Retinal pigment epithelial cell (primary cell): ENCODE data around the gene ZNF701.
"Not testable (repeated sequence)": the region's sequence is repeated elsewhere in the genome, so short reads cannot be mapped to it uniquely, and the experiment has no call there.

Experiments used
- DNase-seq: peaks from one replicate; pipeline ENCODE4 v3.0.0-alpha.2; 2010; ENCODE audit warnings: low read depth
- H3K4me3 ChIP-seq: 2 replicates; pipeline ENCODE4 v1.5.1; 2011; ENCODE audit warnings: mild to moderate bottlenecking, low read length, control low read depth, moderate library complexity
- CTCF ChIP-seq: conservative IDR thresholded peaks from 2 replicates; pipeline ENCODE4 v1.5.1; 2011; ENCODE audit warnings: low read depth, low read length, control low read depth, inconsistent platforms

The ZNF701 gene

GRCh38 chr19:52554216-52554971, 15.7 kb upstream of the ZNF701 start:
- no peak for DNase-seq
- no peak for TF ChIP-seq CTCF
- no peak overlapping the region for H3K4me3 ChIP-seq

- no peak for DNase-seq
- H3K4me3 ChIP-seq: no peak overlapping the region
- TF ChIP-seq CTCF: no peak
Measured at GRCh38 chr19:52557231-52557995, 12.7 kb upstream of the ZNF701 start.

GRCh38 chr19:52558732-52559445, 11.2 kb upstream of the ZNF701 start:
- H3K4me3 ChIP-seq: not testable (repeated sequence)

GRCh38 chr19:52561611-52562010, 8.5 kb upstream of the ZNF701 start:
- DNase-seq, H3K4me3 ChIP-seq: not testable (repeated sequence)

More at GRCh38 chr19:52558732-52559445, 11.2 kb upstream of the ZNF701 start:
- not testable (repeated sequence) for DNase-seq

- DNase-seq: no peak
- H3K4me3 ChIP-seq: no peak overlapping the region
- no peak for TF ChIP-seq CTCF
Measured at GRCh38 chr19:52566121-52566520, 4.0 kb upstream of the ZNF701 start.

GRCh38 chr19:52566588-52566987, 3.5 kb upstream of the ZNF701 start:
- TF ChIP-seq CTCF: no peak
- DNase-seq: no peak
- no peak overlapping the region for H3K4me3 ChIP-seq

DNA sequence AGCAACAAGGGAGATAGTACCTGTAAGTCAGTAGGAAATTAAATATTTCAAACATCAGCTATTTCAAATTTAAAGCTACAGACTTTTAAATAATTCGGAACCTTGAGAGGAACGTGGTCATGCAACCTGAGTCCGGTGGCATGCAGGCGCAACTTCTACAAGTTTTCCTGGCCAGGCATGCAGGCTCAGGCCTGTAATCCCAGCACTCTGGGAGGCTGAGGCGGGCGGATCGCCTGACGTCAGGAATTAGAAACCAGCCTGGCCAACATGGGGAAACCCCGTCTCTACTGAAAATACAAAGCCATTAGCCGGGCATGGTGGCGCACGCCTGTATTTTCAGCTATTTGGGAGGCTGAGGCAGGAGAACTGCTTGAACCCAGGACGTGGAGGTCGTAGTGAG, 2.2 kb upstream of the ZNF701 start:
- no peak for TF ChIP-seq CTCF
- no peak overlapping the region for H3K4me3 ChIP-seq
- no peak for DNase-seq

- DNase-seq: peak; percentile 1
- H3K4me3 ChIP-seq: peak overlapping the region; percentile 79
Measured at GRCh38 chr19:52569638-52569999, 468 bp upstream of the ZNF701 start.
